ENCODE results near the gene MAGEA2B.
"Not testable (repeated sequence)": the region's sequence is repeated elsewhere in the genome, so short reads cannot be mapped to it uniquely, and the experiment has no call there.

MAGEA2B gene, protein sequence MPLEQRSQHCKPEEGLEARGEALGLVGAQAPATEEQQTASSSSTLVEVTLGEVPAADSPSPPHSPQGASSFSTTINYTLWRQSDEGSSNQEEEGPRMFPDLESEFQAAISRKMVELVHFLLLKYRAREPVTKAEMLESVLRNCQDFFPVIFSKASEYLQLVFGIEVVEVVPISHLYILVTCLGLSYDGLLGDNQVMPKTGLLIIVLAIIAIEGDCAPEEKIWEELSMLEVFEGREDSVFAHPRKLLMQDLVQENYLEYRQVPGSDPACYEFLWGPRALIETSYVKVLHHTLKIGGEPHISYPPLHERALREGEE

DNA sequence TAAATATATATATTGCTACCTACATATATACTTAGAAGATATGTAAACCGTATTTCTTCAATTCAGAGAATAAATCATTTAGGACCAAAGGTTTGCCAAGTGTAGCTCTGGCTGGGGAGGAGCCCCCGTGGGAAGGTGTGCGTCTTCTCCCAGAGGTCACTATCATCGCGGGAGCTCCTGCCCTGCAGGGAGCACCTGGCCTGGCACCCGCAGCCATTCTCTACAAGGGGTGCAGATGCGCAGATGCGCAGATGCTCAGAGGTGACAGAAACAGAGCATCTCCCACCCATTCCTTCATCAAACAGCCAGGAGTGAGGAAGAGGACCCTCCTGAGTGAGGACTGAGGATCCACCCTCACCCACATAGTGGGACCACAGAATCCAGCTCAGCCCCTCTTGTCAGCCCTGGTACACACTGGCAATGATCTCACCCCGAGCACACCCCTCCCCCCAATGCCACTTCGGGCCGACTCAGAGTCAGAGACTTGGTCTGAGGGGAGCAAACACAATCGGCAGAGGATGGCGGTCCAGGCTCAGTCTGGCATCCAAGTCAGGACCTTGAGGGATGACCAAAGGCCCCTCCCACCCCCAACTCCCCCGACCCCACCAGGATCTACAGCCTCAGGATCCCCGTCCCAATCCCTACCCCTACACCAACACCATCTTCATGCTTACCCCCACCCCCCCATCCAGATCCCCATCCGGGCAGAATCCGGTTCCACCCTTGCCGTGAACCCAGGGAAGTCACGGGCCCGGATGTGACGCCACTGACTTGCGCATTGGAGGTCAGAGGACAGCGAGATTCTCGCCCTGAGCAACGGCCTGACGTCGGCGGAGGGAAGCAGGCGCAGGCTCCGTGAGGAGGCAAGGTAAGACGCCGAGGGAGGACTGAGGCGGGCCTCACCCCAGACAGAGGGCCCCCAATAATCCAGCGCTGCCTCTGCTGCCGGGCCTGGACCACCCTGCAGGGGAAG, at the start of gene MAGEA2B:
MAGEA2B (plus strand) TSS at position 814 of the 973 bp plus-strand sequence. CDS start 2,479 bp downstream, outside the sequence.
- not testable (repeated sequence) for DNase-seq

DNA sequence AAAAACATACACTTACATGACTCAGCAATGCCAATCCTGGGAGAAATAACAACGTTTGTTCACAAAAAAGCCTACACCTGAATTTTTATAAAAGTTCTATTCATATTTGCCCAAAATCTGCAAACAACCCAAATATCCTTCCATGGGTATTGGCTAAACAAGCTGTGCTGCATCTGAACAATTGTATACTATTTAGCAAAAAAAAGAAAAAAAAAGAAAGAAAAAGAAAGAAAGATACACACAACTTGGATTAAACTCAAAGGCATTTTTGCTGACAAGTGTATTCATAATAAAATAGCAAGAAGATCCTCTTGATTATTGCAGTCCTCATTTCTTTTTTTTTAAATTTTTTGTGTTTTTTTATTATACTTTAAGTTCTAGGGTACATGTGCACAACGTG, 40.3 kb upstream of the MAGEA2B start:
- DNase-seq, result no peak

DNA sequence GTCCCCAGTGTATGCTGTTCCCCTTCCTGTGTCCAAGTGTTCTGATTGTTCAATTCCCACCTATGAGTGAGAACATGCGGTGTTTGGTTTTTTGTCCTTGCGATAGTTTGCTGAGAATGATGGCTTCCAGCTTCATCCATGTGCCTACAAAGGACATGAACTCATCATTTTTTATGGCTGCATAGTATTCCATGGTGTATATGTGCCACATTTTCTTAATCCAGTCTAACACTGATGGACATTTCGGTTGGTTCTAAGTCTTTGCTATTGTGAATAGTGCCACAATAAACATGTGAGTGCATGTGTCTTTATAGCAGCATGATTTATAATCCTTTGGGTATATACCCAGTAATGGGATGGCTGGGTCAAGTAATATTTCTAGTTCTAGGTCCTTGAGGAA, 39.8 kb upstream of the MAGEA2B start:
- not testable (repeated sequence) for DNase-seq

DNA sequence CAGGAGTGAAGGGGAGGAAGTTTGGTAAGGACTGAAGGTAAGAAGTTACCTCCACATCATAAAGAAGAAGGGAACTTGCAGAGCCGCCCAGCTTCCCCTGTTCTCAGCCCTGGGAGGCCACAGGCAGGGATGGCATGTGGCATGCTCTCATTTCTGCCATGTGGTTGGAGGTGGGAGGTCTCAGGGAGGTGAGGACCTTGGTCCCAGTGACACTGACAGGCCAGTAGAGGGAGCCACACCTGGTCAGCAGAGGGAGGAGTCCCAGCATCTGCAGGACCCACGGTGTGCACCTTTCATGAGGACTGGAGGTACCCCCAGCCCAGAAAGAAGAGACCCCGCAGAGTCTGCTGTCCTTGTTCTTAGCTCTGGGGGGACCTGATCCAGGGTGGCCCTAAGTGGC, 33.4 kb upstream of the MAGEA2B start:
- DNase-seq, result not testable (repeated sequence)

DNA sequence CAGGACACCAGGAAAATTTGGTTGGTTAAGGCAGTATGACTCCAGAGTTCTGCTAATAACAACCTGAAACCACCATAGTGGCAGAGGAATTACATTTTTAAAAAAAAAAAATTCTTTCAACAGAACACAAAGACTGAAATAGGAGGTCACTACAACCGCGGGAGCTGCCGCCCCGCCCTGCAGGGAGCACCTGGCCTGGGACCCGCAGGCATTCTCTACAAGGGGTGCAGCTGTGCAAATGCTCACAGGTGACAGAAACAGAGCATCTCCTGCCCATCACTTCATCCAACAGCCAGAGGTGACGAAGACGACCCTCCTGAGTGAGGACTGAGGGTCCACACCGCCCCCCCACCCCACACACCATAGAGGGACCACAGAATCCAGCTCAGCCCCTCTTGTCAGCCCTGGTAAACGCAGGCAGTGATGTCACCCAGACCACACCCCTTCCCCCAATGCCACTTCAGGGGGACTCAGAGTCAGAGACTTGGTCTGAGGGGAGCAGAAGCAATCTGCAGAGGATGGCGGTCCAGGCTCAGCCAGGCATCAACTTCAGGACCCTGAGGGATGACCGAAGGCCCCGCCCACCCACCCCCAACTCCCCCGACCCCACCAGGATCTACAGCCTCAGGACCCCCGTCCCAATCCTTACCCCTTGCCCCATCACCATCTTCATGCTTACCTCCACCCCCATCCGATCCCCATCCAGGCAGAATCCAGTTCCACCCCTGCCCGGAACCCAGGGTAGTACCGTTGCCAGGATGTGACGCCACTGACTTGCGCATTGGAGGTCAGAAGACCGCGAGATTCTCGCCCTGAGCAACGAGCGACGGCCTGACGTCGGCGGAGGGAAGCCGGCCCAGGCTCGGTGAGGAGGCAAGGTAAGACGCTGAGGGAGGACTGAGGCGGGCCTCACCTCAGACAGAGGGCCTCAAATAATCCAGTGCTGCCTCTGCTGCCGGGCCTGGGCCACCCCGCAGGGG, 16.2 kb upstream of the MAGEA2B start, which contains the start of gene MAGEA3:
MAGEA3 (plus strand) TSS at position 843 of the 980 bp plus-strand sequence. CDS start 2,039 bp downstream, outside the sequence.
- DNase-seq, result not testable (repeated sequence)

DNA sequence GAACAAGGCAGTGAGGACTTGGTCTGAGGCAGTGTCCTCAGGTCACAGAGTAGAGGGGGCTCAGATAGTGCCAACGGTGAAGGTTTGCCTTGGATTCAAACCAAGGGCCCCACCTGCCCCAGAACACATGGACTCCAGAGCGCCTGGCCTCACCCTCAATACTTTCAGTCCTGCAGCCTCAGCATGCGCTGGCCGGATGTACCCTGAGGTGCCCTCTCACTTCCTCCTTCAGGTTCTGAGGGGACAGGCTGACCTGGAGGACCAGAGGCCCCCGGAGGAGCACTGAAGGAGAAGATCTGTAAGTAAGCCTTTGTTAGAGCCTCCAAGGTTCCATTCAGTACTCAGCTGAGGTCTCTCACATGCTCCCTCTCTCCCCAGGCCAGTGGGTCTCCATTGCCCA, 14.0 kb upstream of the MAGEA2B start:
- DNase-seq, result not testable (repeated sequence)

DNA sequence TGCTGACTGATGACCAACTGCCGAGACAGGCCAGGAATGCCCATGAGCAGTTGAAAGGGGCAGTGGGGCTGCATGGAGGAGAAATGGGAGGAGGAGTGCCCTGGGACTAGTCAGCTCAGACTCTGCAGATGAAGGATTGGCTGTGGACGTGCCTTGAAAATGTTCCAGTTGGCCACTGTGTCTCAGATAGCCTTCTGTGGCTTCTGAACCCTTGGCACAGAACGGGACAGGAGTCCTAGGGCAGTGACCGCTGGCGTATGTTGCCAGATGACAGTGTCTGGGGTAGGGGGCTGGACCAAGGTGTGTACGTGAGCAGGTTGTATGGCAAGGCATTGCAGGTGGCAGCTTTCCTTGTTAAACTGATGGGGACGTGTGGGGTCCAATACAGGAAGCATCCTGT, 7.9 kb upstream of the MAGEA2B start:
- DNase-seq, result not testable (repeated sequence)

DNA sequence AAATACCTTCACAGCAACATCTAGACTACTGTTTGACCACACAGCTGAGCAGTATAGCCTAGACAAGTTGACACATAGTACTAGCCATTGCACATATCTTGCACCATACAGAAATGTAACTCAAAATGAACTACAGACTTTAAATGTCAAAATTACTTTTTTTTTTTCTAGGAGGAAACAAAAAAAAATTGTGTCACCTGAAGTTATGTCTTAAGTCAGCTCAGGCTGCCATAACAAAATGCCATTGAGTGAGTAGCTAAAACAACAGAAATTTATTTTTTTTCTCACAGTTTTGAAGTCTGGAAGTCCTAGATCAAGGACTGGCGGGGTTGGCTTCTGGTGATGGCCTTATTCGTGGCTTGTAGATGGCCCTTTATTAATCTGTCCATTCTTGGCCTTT, 5.3 kb upstream of the MAGEA2B start, which contains the start of gene CSAG2:
CSAG2 (minus strand) TSS at position 101 of the 400 bp plus-strand sequence. CDS start 161 bp downstream, outside the sequence.
- DNase-seq, result not testable (repeated sequence)

DNA sequence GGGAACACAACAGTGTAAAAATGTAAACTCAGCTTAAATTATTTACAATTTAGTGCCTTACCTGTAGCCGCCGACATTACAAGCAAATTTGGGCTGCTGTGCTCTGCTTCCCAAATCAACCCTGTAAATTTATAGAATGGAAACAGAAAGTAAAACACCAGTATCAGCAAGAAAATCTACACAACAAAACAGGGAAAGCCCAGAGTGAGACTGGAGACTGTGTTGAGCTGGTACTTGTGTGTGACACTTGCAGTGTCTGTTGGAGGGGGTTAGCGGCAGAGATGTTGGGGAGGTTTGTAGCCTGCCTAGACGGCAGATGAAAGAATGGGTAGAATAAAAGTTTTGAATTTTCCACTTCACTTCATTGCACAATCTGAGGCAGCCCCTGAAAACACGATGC, 1.2 kb upstream of the MAGEA2B start:
- not testable (repeated sequence) for DNase-seq

DNA sequence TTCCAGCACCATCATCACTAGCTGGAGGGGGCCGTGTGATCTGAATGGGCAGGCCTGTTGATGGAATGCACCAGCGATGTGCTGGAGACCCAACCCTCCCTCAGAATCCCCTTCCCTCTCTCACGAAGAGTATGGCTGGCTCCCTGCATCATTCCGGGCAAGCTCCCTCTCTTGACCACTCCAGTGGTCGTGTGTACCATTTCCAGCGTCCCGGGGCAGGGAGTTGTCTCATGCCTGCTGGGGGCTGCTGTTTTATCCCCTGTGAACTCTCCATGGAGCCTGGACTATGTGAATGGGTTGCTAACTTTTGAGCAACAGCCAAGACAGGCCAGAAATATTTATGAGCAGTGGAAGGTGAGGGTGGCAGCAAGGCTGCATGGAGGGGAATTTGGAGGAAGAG, 11.0 kb downstream of the MAGEA2B start:
- DNase-seq, result no peak

DNA sequence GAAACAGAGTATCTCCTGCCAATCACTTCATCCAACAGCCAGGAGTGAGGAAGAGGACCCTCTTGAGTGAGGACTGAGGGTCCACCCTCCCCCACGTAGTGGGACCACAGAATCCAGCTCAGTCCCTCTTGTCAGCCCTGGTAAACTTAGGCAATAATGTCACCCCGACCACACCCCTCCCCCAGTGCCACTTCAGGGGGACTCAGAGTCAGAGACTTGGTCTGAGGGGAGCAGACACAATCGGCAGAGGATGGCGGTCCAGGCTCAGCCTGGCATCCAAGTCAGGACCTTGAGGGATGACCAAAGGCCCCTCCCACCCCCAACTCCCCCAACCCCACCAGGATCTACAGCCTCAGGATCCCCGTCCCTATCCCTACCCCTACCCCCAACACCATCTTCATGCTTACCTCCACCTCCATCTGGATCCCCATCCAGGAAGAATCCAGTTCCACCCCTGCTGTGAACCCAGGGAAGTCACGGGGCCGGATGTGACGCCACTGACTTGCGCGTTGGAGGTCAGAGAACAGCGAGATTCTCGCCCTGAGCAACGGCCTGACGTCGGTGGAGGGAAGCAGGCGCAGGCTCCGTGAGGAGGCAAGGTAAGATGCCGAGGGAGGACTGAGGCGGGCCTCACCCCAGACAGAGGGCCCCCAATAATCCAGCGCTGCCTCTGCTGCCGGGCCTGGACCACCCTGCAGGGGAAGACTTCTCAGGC, 19.0 kb downstream of the MAGEA2B start, which contains the start of the genes CSAG1 and MAGEA12:
CSAG1 (minus strand) TSS at position 461 of the 715 bp plus-strand sequence. CDS start 1,261 bp downstream, outside the sequence.
MAGEA12 (plus strand) TSS at position 497 of the 715 bp plus-strand sequence. CDS start 2,405 bp downstream, outside the sequence.
- no peak for DNase-seq

DNA sequence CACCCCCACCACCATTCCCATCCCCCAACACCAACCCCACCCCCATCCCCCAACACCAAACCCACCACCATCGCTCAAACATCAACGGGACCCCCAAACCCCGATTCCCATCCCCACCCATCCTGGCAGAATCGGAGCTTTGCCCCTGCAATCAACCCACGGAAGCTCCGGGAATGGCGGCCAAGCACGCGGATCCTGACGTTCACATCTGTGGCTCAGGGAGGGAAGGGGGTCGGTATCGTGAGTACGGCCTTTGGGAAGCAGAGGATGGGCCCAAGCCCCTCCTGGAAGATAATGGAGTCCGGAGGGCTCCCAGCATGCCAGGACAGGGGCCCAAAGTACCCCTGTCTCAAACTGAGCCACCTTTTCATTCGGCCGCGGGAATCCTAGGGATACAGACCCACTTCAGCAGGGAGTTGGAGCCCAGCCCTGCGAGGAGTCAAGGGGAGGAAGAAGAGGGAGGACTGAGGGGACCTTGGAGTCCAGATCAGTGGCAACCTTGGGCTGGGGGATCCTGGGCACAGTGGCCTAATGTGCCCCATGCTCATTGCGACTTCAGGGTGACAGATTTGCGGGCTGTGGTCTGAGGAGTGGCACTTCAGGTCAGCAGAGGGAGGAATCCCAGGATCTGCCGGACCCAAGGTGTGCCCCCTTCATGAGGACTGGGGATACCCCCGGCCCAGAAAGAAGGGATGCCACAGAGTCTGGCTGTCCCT, 19.9 kb downstream of the MAGEA2B start:
- DNase-seq, result not testable (repeated sequence)

DNA sequence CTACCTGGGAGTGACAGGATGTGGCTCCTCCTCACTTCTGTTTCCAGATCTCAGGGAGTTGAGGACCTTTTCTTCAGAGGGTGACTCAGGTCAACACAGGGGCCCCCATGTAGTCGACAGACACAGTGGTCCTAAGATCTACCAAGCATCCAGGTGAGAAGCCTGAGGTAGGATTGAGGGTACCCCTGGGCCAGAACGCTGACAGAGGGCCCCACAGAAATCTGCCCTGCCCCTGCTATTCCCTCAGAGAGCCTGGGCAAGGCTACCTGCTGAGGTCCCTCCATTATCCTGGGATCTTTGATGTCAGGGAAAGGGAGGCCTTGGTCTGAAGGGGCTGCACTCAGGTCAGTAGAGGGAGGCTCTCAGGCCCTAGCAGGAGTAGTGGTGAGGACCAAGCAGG, 20.7 kb downstream of the MAGEA2B start:
- DNase-seq, result no peak

DNA sequence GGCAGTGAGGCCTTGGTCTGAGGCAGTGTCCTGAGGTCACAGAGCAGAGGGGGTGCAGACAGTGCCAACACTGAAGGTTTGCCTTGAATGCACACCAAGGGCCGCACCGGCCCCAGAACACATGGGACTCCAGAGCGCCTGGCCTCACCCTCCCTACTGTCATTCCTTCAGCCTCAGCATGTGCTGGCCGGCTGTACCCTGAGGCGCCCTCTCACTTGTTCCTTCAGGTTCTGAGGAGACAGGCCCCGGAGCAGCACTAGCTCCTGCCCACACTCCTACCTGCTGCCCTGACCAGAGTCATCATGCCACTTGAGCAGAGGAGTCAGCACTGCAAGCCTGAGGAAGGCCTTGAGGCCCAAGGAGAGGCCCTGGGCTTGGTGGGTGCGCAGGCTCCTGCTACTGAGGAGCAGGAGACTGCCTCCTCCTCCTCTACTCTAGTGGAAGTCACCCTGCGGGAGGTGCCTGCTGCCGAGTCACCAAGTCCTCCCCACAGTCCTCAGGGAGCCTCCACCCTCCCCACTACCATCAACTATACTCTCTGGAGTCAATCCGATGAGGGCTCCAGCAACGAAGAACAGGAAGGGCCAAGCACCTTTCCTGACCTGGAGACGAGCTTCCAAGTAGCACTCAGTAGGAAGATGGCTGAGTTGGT, 21.6 kb downstream of the MAGEA2B start:
- DNase-seq, result no peak

DNA sequence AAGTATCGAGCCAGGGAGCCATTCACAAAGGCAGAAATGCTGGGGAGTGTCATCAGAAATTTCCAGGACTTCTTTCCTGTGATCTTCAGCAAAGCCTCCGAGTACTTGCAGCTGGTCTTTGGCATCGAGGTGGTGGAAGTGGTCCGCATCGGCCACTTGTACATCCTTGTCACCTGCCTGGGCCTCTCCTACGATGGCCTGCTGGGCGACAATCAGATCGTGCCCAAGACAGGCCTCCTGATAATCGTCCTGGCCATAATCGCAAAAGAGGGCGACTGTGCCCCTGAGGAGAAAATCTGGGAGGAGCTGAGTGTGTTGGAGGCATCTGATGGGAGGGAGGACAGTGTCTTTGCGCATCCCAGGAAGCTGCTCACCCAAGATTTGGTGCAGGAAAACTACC, 22.1 kb downstream of the MAGEA2B start:
- DNase-seq, result not testable (repeated sequence)

DNA sequence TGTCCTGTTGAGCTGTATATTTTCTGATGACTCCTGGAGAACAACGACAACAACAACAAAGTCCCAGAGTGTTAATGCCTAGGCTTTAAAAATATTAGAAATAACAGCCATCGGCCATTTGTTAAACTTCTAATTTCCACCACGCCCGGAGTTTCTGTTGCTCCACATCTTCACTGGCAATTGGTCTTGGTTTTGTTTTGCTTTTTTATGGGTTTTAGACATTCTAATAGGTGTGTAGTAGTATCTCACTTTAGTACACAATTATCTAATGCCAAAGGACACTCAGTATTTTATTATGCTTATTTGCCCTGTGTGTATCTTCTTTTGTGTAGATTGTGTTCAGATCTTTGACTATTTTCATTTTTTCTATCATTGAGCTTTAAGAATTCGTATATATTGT, 24.1 kb downstream of the MAGEA2B start:
- no peak for DNase-seq

DNA sequence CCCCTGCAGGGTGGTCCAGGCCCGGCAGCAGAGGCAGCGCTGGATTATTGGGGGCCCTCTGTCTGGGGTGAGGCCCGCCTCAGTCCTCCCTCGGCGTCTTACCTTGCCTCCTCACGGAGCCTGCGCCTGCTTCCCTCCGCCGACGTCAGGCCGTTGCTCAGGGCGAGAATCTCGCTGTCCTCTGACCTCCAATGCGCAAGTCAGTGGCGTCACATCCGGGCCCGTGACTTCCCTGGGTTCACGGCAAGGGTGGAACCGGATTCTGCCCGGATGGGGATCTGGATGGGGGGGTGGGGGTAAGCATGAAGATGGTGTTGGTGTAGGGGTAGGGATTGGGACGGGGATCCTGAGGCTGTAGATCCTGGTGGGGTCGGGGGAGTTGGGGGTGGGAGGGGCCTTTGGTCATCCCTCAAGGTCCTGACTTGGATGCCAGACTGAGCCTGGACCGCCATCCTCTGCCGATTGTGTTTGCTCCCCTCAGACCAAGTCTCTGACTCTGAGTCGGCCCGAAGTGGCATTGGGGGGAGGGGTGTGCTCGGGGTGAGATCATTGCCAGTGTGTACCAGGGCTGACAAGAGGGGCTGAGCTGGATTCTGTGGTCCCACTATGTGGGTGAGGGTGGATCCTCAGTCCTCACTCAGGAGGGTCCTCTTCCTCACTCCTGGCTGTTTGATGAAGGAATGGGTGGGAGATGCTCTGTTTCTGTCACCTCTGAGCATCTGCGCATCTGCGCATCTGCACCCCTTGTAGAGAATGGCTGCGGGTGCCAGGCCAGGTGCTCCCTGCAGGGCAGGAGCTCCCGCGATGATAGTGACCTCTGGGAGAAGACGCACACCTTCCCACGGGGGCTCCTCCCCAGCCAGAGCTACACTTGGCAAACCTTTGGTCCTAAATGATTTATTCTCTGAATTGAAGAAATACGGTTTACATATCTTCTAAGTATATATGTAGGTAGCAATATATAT, 39.5 kb downstream of the MAGEA2B start, which contains the start of gene MAGEA2:
MAGEA2 (minus strand) TSS at position 157 of the 965 bp plus-strand sequence. CDS start 2,479 bp downstream, outside the sequence.
- DNase-seq, result not testable (repeated sequence)

DNA sequence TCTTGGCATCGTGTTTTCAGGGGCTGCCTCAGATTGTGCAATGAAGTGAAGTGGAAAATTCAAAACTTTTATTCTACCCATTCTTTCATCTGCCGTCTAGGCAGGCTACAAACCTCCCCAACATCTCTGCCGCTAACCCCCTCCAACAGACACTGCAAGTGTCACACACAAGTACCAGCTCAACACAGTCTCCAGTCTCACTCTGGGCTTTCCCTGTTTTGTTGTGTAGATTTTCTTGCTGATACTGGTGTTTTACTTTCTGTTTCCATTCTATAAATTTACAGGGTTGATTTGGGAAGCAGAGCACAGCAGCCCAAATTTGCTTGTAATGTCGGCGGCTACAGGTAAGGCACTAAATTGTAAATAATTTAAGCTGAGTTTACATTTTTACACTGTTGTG, 40.4 kb downstream of the MAGEA2B start:
- DNase-seq, result not testable (repeated sequence)

All from NCI-H345 (cell line).